ENCODE measurements around the gene IST1.
"Not testable (repeated sequence)": the region's sequence is repeated elsewhere in the genome, so short reads cannot be mapped to it uniquely, and the experiment has no call there.

The IST1 gene

GRCh38 chr16:71882505-71883167 is 12.7 kb upstream of the IST1 start:
- DNase-seq: peak; percentile 57

- DNase-seq: no peak
These were observed 12.0 kb upstream of the IST1 start for GRCh38 chr16:71883168-71883848.

GRCh38 chr16:71883849-71884638 is 11.3 kb upstream of the IST1 start, which contains the start of gene ZNF821:
Gene ZNF821, minus strand, starts transcription at chr16:71884182. Its CDS starts 4,236 bp downstream, at chr16:71879946.
- peak; percentile 84 for DNase-seq

- no peak for DNase-seq
These were observed 10.1 kb upstream of the IST1 start for GRCh38 chr16:71885261-71885650.

GRCh38 chr16:71889147-71889546 is 6.2 kb upstream of the IST1 start:
- DNase-seq: no peak

- no peak for DNase-seq
These were observed 1.5 kb upstream of the IST1 start for GRCh38 chr16:71893888-71894228.

- DNase-seq: peak; percentile 51
These were observed 956 bp upstream of the IST1 start for GRCh38 chr16:71894229-71894920.

- DNase-seq: no peak
These were observed 491 bp downstream of the IST1 start for GRCh38 chr16:71895679-71896365.

GRCh38 chr16:71896764-71897368 is 1.5 kb downstream of the IST1 start:
- DNase-seq: no peak

- no peak for DNase-seq
These were observed 3.8 kb downstream of the IST1 start for GRCh38 chr16:71899171-71899570.

- no peak for DNase-seq
These were observed 7.5 kb downstream of the IST1 start for GRCh38 chr16:71902656-71903365.

- DNase-seq: no peak
These were observed 8.3 kb downstream of the IST1 start for GRCh38 chr16:71903608-71904007.

GRCh38 chr16:71904239-71904638 is 8.9 kb downstream of the IST1 start:
- no peak for DNase-seq

- DNase-seq: not testable (repeated sequence)
These were observed 10.4 kb downstream of the IST1 start for GRCh38 chr16:71905765-71906164.

GRCh38 chr16:71911121-71911520 is 15.8 kb downstream of the IST1 start:
- DNase-seq: no peak

- no peak for DNase-seq
These were observed 17.4 kb downstream of the IST1 start for GRCh38 chr16:71912534-71913275.

- DNase-seq: no peak
These were observed 19.5 kb downstream of the IST1 start for GRCh38 chr16:71914802-71915201.

GRCh38 chr16:71915350-71915749 is 20.0 kb downstream of the IST1 start:
- DNase-seq: no peak

GRCh38 chr16:71916397-71916920 is 21.1 kb downstream of the IST1 start:
- DNase-seq: no peak

GRCh38 chr16:71917900-71918299 is 22.6 kb downstream of the IST1 start:
- DNase-seq: no peak

GRCh38 chr16:71919035-71919434 is 23.7 kb downstream of the IST1 start:
- no peak for DNase-seq

Data from NCI-H1436 (cell line).